DND-41 (cell line): ENCODE results near the gene OSBPL10.

ENCODE experiments used
- ATAC-seq: fragments of 200-7000 bp; cut with Tn5 transposase; 3 replicates; pipeline ENCODE4 v1.9.1; 2021; ENCODE audit warnings: low read depth; ENCODE audit not compliant: insufficient read depth
- DNase-seq: peaks from one replicate; pipeline ENCODE4 v3.0.0-alpha.2; 2020
- H2AFZ ChIP-seq: 2 replicates; pipeline ENCODE4 v1.6.0; 2012; ENCODE audit warnings: low read depth, low read length
- H3K27ac ChIP-seq: 2 replicates; pipeline ENCODE4 v1.5.1; 2012; ENCODE audit warnings: low read length, inconsistent platforms
- H3K27me3 ChIP-seq: fragments of 200-600 bp; sonication (generic); 2 replicates; pipeline ENCODE4 v1.6.0; 2012; ENCODE audit warnings: low read length, mild to moderate bottlenecking, inconsistent platforms; ENCODE audit not compliant: insufficient read depth, poor library complexity
- H3K36me3 ChIP-seq: 2 replicates; pipeline ENCODE4 v1.5.1; 2012; ENCODE audit warnings: low read length, inconsistent platforms; ENCODE audit not compliant: insufficient read depth
- H3K4me1 ChIP-seq: 2 replicates; pipeline ENCODE4 v1.5.1; 2012; ENCODE audit warnings: mild to moderate bottlenecking, low read length; ENCODE audit not compliant: insufficient read depth
- H3K4me2 ChIP-seq: 2 replicates; pipeline ENCODE4 v1.6.0; 2012; ENCODE audit warnings: mild to moderate bottlenecking, moderate library complexity, low read length, inconsistent platforms; ENCODE audit not compliant: insufficient read depth
- H3K4me3 ChIP-seq, 2 experiments: fragments of 200-600 bp in 1 of 2; shearing (Covaris generic) in 1 of 2; 2 replicates each; pipeline ENCODE4 v1.5.1; 2012 to 2016; ENCODE audit warnings: inconsistent platforms in 2 of 2, low read length in 2 of 2, mild to moderate bottlenecking in 2 of 2, low read depth in 1 of 2, moderate library complexity in 1 of 2
- H3K79me2 ChIP-seq: 2 replicates; pipeline ENCODE4 v1.6.0; 2012; ENCODE audit warnings: low read length, inconsistent platforms; ENCODE audit not compliant: insufficient read depth
- H3K9ac ChIP-seq: 2 replicates; pipeline ENCODE4 v1.6.0; 2012; ENCODE audit warnings: low read depth, mild to moderate bottlenecking, inconsistent platforms, low read length, moderate library complexity
- H3K9me3 ChIP-seq: 2 replicates; pipeline ENCODE4 v1.5.1; 2012; ENCODE audit warnings: low read length, moderate library complexity, mild to moderate bottlenecking, inconsistent platforms; ENCODE audit not compliant: insufficient read depth, severe bottlenecking
- H4K20me1 ChIP-seq: 2 replicates; pipeline ENCODE4 v1.6.0; 2012; ENCODE audit warnings: low read length; ENCODE audit not compliant: insufficient read depth
- EZH2 ChIP-seq: IDR thresholded peaks from 3 replicates; pipeline ENCODE4 v1.6.1; 2012; ENCODE audit warnings: borderline replicate concordance, low read depth, mild to moderate bottlenecking, moderate library complexity, low read length, inconsistent platforms; ENCODE audit not compliant: severe bottlenecking
- TF ChIP-seq, protein P1 (sequence below): IDR thresholded peaks from 2 replicates; pipeline ENCODE4 v1.5.1; 2012; ENCODE audit warnings: borderline replicate concordance, low read length, moderate library complexity, mild to moderate bottlenecking; ENCODE audit not compliant: poor library complexity, severe bottlenecking; ENCODE audit errors: extremely low read depth

OSBPL10 gene

GRCh38 chr3:31884251-31884650, 96.8 kb downstream of the OSBPL10 start:
- TF ChIP-seq EZH2: no peak
- TF ChIP-seq, protein P1, sequence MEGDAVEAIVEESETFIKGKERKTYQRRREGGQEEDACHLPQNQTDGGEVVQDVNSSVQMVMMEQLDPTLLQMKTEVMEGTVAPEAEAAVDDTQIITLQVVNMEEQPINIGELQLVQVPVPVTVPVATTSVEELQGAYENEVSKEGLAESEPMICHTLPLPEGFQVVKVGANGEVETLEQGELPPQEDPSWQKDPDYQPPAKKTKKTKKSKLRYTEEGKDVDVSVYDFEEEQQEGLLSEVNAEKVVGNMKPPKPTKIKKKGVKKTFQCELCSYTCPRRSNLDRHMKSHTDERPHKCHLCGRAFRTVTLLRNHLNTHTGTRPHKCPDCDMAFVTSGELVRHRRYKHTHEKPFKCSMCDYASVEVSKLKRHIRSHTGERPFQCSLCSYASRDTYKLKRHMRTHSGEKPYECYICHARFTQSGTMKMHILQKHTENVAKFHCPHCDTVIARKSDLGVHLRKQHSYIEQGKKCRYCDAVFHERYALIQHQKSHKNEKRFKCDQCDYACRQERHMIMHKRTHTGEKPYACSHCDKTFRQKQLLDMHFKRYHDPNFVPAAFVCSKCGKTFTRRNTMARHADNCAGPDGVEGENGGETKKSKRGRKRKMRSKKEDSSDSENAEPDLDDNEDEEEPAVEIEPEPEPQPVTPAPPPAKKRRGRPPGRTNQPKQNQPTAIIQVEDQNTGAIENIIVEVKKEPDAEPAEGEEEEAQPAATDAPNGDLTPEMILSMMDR: no peak
- Histone ChIP-seq H3K79me2 (no peaks in the 10 kb centered on the region), H3K36me3 (no peaks in the 10 kb centered on the region), H3K4me1 (no peaks in the 10 kb centered on the region), H3K27ac (no peak overlapping the region), H3K27me3 (no peaks in the 10 kb centered on the region), H3K4me3 (no peak overlapping the region), H4K20me1 (no peaks in the 10 kb centered on the region), H3K4me2 (no peak overlapping the region), H3K9me3 (no peaks in the 10 kb centered on the region), H3K9ac (no peak overlapping the region), H2AFZ (no peak overlapping the region)
- ATAC-seq (no peak), DNase-seq (no peak)

- Histone ChIP-seq H3K4me3 (no peak overlapping the region), H3K4me2 (no peak overlapping the region), H3K36me3 (no peaks in the 10 kb centered on the region), H4K20me1 (no peaks in the 10 kb centered on the region), H3K9me3 (no peaks in the 10 kb centered on the region), H3K4me1 (no peaks in the 10 kb centered on the region), H2AFZ (no peak overlapping the region), H3K27ac (no peak overlapping the region), H3K9ac (no peak overlapping the region), H3K27me3 (no peaks in the 10 kb centered on the region), H3K79me2 (no peaks in the 10 kb centered on the region)
- no peak for TF ChIP-seq EZH2
- TF ChIP-seq, protein P1: no peak
- ATAC-seq (no peak), DNase-seq (no peak)
Measured at GRCh38 chr3:31882895-31883294, 98.2 kb downstream of the OSBPL10 start.

DNA sequence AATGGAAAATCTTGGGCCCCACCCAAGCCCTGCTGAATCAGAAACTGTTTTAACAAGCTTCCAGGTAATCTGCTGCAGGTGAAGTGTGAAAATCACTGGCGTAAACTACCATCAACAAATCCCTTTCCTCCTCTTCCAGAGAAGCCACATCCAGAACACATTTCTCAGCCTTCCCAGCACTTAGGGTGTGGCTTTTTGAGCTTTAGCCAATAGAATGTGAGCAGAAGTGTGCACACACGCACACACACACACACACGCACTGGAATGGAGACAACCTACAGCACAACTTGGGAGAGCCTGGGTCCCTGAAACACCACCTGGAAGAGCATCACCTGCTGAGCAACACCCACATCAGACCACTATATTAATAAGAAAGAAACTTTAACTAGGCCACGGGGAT, 98.6 kb downstream of the OSBPL10 start:
- Histone ChIP-seq H3K79me2 (no peaks in the 10 kb centered on the region), H3K9me3 (no peaks in the 10 kb centered on the region), H4K20me1 (no peaks in the 10 kb centered on the region), H3K36me3 (no peaks in the 10 kb centered on the region), H3K4me3 (no peak overlapping the region), H3K9ac (no peak overlapping the region), H3K4me2 (no peak overlapping the region), H2AFZ (no peak overlapping the region), H3K4me1 (no peaks in the 10 kb centered on the region), H3K27ac (no peak overlapping the region), H3K27me3 (no peaks in the 10 kb centered on the region)
- DNase-seq: no peak
- ATAC-seq: no peak
- TF ChIP-seq EZH2: no peak
- TF ChIP-seq, protein P1: no peak
